Neural cell (in vitro differentiated cells): ENCODE results near the gene FBXO8.

ENCODE experiments used
- CTCF ChIP-seq: fragments of 450-650 bp; IDR thresholded peaks from 2 replicates; pipeline ENCODE4 v1.5.1; 2014; ENCODE audit warnings: antibody characterized with exemption, mild to moderate bottlenecking, moderate library complexity; ENCODE audit not compliant: poor library complexity, severe bottlenecking
- EP300 ChIP-seq: fragments of 450-650 bp; conservative IDR thresholded peaks from 2 replicates; pipeline ENCODE4 v1.6.1; 2014; ENCODE audit warnings: antibody characterized with exemption, mild to moderate bottlenecking, moderate library complexity; ENCODE audit not compliant: poor library complexity, severe bottlenecking
- EZH2 ChIP-seq: fragments of 200-600, 300-800 bp; shearing (Covaris generic), sonication (generic); IDR thresholded peaks from 2 replicates; pipeline ENCODE4 v1.6.1; 2014; ENCODE audit warnings: antibody characterized with exemption, low read length, borderline replicate concordance, mild to moderate bottlenecking; ENCODE audit not compliant: insufficient read depth, poor library complexity, severe bottlenecking
- MXI1 ChIP-seq: fragments of 450-650 bp; conservative IDR thresholded peaks from 2 replicates; pipeline ENCODE4 v1.6.1; 2014; ENCODE audit warnings: antibody characterized with exemption, mild to moderate bottlenecking; ENCODE audit not compliant: poor library complexity, severe bottlenecking
- POLR2AphosphoS5 ChIP-seq: IDR thresholded peaks from 2 replicates; pipeline ENCODE4 v1.6.1; 2012
- RAD21 ChIP-seq: fragments of 450-650 bp; conservative IDR thresholded peaks from 2 replicates; pipeline ENCODE4 v1.6.1; 2014; ENCODE audit warnings: antibody characterized with exemption, mild to moderate bottlenecking, moderate library complexity
- REST ChIP-seq: IDR thresholded peaks from 2 replicates; pipeline ENCODE4 v1.6.1; 2012; ENCODE audit warnings: borderline replicate concordance
- TAF1 ChIP-seq: IDR thresholded peaks from 2 replicates; pipeline ENCODE4 v1.6.1; 2012; ENCODE audit warnings: low read depth

GRCh38 chr4:174189392-174190015 lies 94.0 kb downstream of the FBXO8 start:
- TF ChIP-seq CTCF = no peak
- no peak for TF ChIP-seq EP300
- no peak for TF ChIP-seq REST
- no peak for TF ChIP-seq MXI1
- TF ChIP-seq POLR2AphosphoS5 = no peak
- TF ChIP-seq EZH2 = no peak
- TF ChIP-seq TAF1 = no peak
- no peak for TF ChIP-seq RAD21
